Right lobe of liver (tissue), 6 donors: Measurements from ENCODE around the gene FLG2. TPM values are rescaled to one million over a fixed set of nuclear protein-coding genes. Genes with fewer than 3 reads are reported as not detected.
"Not testable (repeated sequence)": the region's sequence is repeated elsewhere in the genome, so short reads cannot be mapped to it uniquely, and the experiment has no call there.

Source experiments
- ATAC-seq, 4 donors: fragments of 200-7000 bp; cut with Tn5 transposase; one replicate each; pipeline ENCODE4 v1.9.1; 2020; ENCODE audit warnings: mild to moderate bottlenecking in 4 of 4, moderate library complexity in 4 of 4
- DNase-seq, 3 donors: peaks; one replicate each; pipeline ENCODE4 v3.0.0-alpha.2; 2020
- H3K27ac ChIP-seq, 3 donors: fragments of 200-600 bp; one replicate each; pipeline ENCODE4 v1.8.0; 2022
- H3K27me3 ChIP-seq, 2 donors: fragments of 200-600 bp; one replicate each; pipeline ENCODE4 v1.8.0; 2022
- H3K36me3 ChIP-seq, 4 donors: fragments of 200-600 bp; sonication (generic) in 1 of 4; one replicate each; pipeline versions ENCODE4 v1.5.1 to v1.8.0; 2017 to 2022; ENCODE audit warnings: control low read depth in 1 of 4
- H3K4me1 ChIP-seq, 4 donors: fragments of 200-600 bp; sonication (generic) in 1 of 4; one replicate each; pipeline versions ENCODE4 v1.5.1 to v1.8.0; 2017 to 2022; ENCODE audit warnings: control low read depth in 1 of 4
- H3K4me3 ChIP-seq, 3 donors: fragments of 200-600 bp; one replicate each; pipeline ENCODE4 v1.8.0; 2022
- H3K9me3 ChIP-seq, 4 donors: fragments of 200-600 bp; sonication (generic) in 1 of 4; one replicate each; pipeline versions ENCODE4 v1.5.1 to v1.8.0; 2017 to 2022; ENCODE audit warnings: control low read depth in 1 of 4
- CTCF ChIP-seq, 4 donors: fragments of 200-600 bp in 3 of 4; fragments of 450-650 bp in 1 of 4; IDR thresholded peaks; one replicate each; pipeline versions ENCODE4 v1.5.1 to v1.8.0; 2016 to 2022; ENCODE audit warnings: antibody characterized with exemption in 4 of 4, mild to moderate bottlenecking in 2 of 4
- POLR2A ChIP-seq: fragments of 450-650 bp; IDR thresholded peaks from one replicate; pipeline ENCODE4 v1.6.1; 2017; ENCODE audit warnings: antibody characterized with exemption, mild to moderate bottlenecking
- WGBS: methylation state at CpG from one replicate; pipeline ENCODE4 v1.1.6; 2018; ENCODE audit warnings: low coverage, low lambda C conversion rate; ENCODE audit not compliant: insufficient coverage; ENCODE audit errors: missing lambda C conversion rate; 5-methylcytosine and 5-hydroxymethylcytosine counted together
- intact Hi-C, 2 donors: fragments of 100-400 bp; cut with DNase I; formaldehyde crosslinking; loops; one replicate each; pipeline versions ENCODE4 v1.11.2 to v1.14.1; 2022
- small RNA-seq, 2 experiments: library from RNA; depleted of rRNA; stranded (forward); fragments of <200 nt; gene quantifications; one replicate each; pipeline ENCODE3, GENCODE V24; 2016
- total RNA-seq, 6 experiments: library from RNA; depleted of rRNA in 2 of 6; stranded (reverse); fragments of >200 nt in 2 of 6; fragmentation: NEBNext Ultra II Directional in 3 of 6; extraction: Animal tissue kit (Norgen Biotek cat#: 25700) in 3 of 6; gene quantifications; one replicate each; pipeline versions ENCODE4 v1.1.0 to v1.2.4, GENCODE V29; 2016 to 2023
- donor health status: DM: no; HTN: yes; CAD: no.
- donor health status: DM: no; HTN: no; CAD: no.
- donor health status: DM: no; HTN: no; CAD: no.
- donor health status: DM: no; HTN: yes; CAD: no.
- donor health status: DM: no; HTN: yes; CAD: no.

FLG2 gene
- total RNA-seq, 6 experiments from 2014 or later: not detected

- H3K27me3 ChIP-seq: no peaks in the 10 kb centered on the region
- no peak overlapping the region for H3K27ac ChIP-seq
- no peak overlapping the region for H3K4me3 ChIP-seq
- WGBS: no CpG with 5 or more reads among the region's 9 CpGs
- DNase-seq (peak in 1 of 3 donors; percentile 20), ATAC-seq (no peak)
- TF ChIP-seq POLR2A (no peak), CTCF (IDR thresholded peaks at IDR 0.05) (no peak)
- no peaks in the 10 kb centered on the region for H3K9me3 ChIP-seq
- H3K36me3 ChIP-seq: no peaks in the 10 kb centered on the region
- H3K4me1 ChIP-seq: no peaks in the 10 kb centered on the region
- intact Hi-C loops: no loop called here
These were observed 49.9 kb downstream of the FLG2 start for GRCh38 chr1:152309955-152310354.

- H3K4me3 ChIP-seq, H3K27ac ChIP-seq, H3K36me3 ChIP-seq, ATAC-seq, H3K27me3 ChIP-seq, intact Hi-C loops, H3K4me1 ChIP-seq, H3K9me3 ChIP-seq: not testable (repeated sequence)
- DNase-seq: peak in 1 of 3 donors; percentile 24
- WGBS: 62% methylated on average over 3 of the region's 17 CpGs
These were observed 50.4 kb downstream of the FLG2 start for GRCh38 chr1:152309320-152309901.

- 60% methylated on average over 1 of the region's 7 CpGs for WGBS
- H3K4me1 ChIP-seq, H3K4me3 ChIP-seq, H3K27me3 ChIP-seq, H3K36me3 ChIP-seq, H3K27ac ChIP-seq, ATAC-seq, H3K9me3 ChIP-seq, intact Hi-C loops: not testable (repeated sequence)
- DNase-seq: peak in 1 of 3 donors; percentile 29
These were observed 51.0 kb downstream of the FLG2 start for GRCh38 chr1:152308758-152309157.

GRCh38 chr1:152307970-152308369 is 51.8 kb downstream of the FLG2 start:
- H3K4me1 ChIP-seq, H3K27ac ChIP-seq, H3K9me3 ChIP-seq, H3K36me3 ChIP-seq, H3K27me3 ChIP-seq, ATAC-seq, H3K4me3 ChIP-seq, intact Hi-C loops: not testable (repeated sequence)
- peak in 1 of 3 donors; percentile 11 for DNase-seq
- 87% methylated on average over 3 of the region's 8 CpGs for WGBS

- H3K36me3 ChIP-seq, H3K27ac ChIP-seq, ATAC-seq, H3K9me3 ChIP-seq, H3K27me3 ChIP-seq, intact Hi-C loops, H3K4me1 ChIP-seq, DNase-seq, H3K4me3 ChIP-seq: not testable (repeated sequence)
- WGBS: 84% methylated on average over 6 of the region's 10 CpGs
These were observed 53.7 kb downstream of the FLG2 start for GRCh38 chr1:152306123-152306522.

- H3K36me3 ChIP-seq, intact Hi-C loops, H3K27me3 ChIP-seq, H3K4me1 ChIP-seq, ATAC-seq, H3K9me3 ChIP-seq, H3K27ac ChIP-seq, H3K4me3 ChIP-seq: not testable (repeated sequence)
- WGBS: no CpG with 5 or more reads among the region's 12 CpGs
- DNase-seq: peak in 1 of 3 donors; percentile 31
These were observed 55.0 kb downstream of the FLG2 start for GRCh38 chr1:152304773-152305172.

GRCh38 chr1:152303139-152303872 is 56.5 kb downstream of the FLG2 start:
- peak in 1 of 3 donors; percentile 34 for DNase-seq
- H3K27me3 ChIP-seq, H3K4me3 ChIP-seq, ATAC-seq, H3K4me1 ChIP-seq, H3K27ac ChIP-seq, H3K9me3 ChIP-seq, intact Hi-C loops, H3K36me3 ChIP-seq: not testable (repeated sequence)
- 81% methylated on average over 7 of the region's 25 CpGs for WGBS

Small RNA genes within 50 kb of the gene (small RNA-seq; reads per million reads assigned to genes)
- gene HMGN3P1: 0 reads per million in 2 experiments

Other genes with a start within 250 kb of the FLG2 start
- gene TCHH, start 244.6 kb downstream of the FLG2 start, total RNA-seq: under 1 TPM in 4 of 6 experiments, not detected in 2; 0.02 to 0.25 (median 0.12) TPM
- gene RPTN, start 200.8 kb downstream of the FLG2 start, total RNA-seq: not detected
- not detected for gene HRNR, start 135.8 kb downstream of the FLG2 start, total RNA-seq
- not detected for gene FLG, start 34.8 kb downstream of the FLG2 start, total RNA-seq
- gene CRNN, start 54.3 kb upstream of the FLG2 start, total RNA-seq: not detected
- gene LCE5A, start 150.8 kb upstream of the FLG2 start, total RNA-seq: not detected
- gene CRCT1, start 154.5 kb upstream of the FLG2 start, total RNA-seq: not detected
- gene LCE3E, start 206.8 kb upstream of the FLG2 start, total RNA-seq: not detected
- not detected for gene LCE3D, start 220.5 kb upstream of the FLG2 start, total RNA-seq
- gene LCE3C, start 240.2 kb upstream of the FLG2 start, total RNA-seq: not detected